GM18870 (cell line): ENCODE results near the gene RANGRF.

Source experiments
- ATAC-seq: cut with Tn5 transposase; IDR thresholded peaks from one replicate; pipeline ENCODE4 v1.9.1; 2021; ENCODE audit warnings: moderate library complexity; ENCODE audit not compliant: unreplicated experiment

The RANGRF gene

DNA sequence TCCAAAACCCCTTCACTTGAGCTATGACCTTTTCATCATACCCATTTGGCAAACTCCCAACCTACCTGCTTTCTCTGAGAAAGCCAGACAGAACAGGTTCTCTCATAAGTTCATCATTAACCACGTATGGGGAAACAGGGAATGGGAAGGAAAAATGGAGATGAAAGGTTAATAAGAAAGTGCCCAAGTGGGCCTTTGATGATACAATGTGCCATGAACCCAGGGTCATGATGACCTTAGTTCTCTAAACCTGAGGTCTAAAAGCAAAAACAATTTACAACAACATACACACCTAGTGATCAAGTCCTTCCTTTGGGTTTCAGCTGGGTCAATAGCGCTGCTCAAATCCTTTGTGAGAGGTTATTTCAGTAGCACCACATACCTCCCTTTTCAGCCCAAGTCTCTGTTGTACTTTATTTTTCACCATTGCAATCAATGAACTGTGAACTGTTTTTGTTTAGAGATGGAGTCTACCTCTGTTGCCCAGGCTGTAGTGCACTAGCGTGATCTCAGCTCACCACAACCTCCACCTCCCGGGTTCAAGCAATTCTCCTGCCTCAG lies 14.5 kb upstream of the RANGRF start:
- ATAC-seq, result no peak

DNA sequence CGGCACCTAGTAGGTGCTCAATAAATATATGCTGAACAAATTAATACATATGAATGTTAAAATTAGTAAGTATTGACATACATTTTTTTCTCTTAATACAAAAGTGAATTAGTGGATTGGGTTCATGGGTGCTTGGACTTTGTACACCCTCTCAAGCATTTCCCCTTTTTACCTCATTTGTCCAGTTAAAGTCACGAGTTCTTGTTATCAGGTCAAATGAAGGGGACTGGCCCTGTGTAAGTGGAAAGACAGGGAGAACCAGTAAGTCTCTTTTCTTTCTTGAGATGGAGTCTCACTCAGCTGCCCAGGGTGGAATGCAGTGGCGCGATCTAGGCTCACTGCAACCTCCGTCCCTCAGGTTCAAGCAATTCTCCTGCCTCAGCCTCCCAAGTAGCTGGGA lies 13.7 kb upstream of the RANGRF start:
- ATAC-seq, result no peak

DNA sequence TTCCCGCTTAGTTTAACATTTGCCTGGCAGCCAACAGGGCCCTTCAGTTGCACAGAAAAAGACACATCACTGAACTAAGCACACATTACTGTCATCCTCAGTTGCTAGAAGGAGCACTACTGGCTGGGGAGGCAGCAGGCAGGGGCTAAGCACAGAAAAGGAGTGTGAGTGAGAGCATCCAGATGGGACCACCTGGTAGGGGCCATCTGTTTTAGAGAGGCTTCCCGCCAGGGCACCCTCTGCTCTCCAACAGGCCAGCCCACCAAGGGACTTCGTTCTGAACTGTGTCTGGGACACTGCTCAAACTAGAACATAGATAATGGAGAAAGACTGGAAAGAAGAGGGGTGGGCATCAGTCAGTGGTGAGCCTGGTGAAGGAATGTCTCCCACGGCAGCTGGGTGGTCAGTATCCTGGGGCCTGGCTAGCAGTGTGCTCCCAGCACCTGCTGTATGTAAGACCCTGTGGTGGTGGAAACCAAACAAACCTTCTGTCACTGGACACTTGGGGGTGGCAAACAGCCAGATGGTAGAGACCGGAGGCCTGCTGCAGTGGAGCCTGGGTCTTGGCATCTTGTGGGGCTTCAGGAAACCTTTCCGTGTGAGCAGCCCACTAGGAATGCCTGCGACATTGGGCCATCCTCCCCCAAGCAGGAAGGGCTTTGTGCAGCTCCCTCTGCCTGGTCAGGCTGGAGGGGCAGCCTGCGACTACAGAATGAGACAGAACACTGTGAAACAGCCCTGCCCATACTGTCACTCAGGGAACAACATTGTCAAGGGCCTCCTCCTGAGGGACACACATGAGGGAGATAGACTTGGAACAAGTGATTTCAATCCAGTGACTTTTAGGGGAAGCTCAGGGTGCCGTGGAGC lies 12.8 kb upstream of the RANGRF start:
- ATAC-seq, result no peak

DNA sequence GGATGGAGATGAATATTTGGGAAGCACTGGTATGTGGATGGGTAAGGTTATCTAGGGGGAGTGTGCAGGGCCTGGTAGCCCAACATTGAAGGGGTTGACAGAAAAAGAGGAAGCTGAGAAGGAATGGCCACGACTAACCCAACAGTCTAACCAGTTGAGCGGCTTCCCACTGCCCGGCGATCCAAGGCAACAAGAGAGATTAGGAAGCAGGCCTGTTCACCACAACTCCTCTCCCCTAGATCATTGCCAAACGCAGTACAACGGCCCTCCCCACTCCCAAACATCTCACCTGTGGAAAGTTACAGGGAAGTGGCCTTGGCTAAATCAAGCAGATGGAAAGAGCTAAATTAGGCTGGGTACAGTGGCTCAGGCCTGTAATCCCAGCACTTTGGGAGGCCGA lies 11.2 kb upstream of the RANGRF start:
- no peak for ATAC-seq

DNA sequence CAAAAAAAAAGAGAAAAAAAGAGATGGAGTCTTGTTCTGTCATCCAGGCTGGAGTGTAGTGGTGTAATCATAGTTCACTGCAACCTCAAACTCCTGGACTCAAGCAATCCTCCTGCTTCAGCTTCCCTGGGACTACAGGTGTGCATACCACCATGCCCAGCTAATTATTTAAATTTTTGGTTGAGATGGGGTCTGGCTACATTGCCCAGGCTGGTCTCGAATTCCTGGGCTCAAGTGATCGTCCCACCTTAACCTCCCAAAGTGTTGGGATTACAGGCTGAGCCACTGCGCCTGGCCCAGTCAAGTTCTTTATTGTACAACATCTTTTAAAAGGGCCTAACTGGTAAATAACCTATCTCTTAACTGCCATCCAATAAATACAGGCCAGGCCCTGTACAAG lies 6.1 kb upstream of the RANGRF start:
- ATAC-seq, result no peak

DNA sequence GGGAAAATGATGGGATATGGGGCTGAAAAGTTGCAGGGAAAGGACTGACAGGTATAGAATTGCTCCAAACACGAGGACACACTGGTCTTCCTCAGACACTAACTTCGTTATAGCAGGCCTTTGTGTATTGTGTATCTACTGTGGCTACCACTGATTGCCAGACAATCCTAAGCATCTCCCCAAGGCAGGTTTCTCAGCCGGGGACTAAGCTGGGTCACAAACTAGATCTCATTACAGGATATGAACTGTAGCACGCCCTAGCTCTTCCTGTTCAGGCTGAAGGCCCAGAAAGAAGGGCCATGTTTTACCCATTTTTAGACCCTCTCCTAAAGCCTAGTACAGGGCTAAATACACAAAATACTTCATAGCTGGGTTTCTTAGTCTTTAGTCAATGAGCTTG lies 5.1 kb upstream of the RANGRF start:
- ATAC-seq, result no peak

DNA sequence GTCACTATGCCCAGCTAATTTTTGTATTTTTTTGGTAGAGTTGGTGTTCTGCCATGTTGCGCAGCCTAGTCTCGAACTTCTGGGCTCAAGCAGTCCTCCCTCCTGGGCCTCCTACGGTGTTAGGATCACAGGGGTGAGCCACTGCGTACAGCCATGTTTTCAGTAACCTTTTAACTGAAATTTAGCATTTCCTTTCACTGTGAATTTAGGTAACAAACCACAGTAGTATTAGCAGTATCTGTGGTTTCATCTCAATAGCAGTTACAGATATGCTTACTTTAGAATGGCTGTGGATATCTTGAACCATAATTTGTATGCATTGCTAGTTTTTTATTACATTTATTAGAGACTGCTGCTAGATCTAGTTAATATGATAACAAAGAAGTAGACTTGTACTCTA lies 4.3 kb upstream of the RANGRF start:
- ATAC-seq, result no peak

DNA sequence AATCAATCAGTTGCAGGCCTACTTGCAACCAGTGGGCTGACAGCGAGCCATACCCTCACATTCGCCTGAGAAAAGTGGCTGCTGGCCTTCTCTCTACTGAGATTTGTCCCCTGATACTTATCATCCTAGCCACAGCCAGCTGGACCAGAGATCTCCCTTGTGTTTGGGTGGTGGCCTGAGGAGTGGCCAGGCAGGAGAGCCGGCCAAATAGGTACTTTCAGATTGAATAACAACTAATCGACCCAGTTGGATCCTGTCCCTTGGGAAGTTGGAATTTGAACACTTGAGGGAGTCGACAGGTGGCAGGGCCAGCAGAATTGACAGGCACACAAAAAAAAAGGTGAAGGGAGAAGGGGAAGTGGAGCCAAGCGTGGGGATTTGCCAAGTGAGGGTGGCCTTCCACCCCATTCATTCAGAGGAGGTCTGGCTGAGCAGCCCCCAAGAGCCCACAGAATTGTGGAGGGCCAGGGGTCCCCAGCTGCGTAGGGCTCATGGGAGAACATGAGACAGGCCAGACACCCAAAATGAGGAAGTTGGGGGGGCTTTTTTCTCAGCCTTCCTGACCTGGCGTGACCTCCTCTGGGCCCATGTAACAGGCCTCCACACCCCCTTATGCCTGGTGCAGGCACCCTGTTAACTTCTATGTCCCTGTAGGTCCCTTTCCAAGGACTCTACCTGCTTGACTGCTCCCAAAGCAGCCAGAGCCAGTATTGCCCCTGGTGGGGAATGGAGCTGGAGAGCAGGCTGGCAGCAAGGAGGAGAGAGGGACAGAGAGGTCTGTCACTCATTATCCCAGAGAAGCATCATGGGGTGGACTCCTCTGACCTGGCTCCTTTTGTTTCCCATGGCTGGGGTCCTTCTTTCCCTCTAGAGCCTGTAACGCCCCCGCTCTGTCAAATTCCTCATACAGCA lies 2.9 kb upstream of the RANGRF start:
- ATAC-seq, result no peak

DNA sequence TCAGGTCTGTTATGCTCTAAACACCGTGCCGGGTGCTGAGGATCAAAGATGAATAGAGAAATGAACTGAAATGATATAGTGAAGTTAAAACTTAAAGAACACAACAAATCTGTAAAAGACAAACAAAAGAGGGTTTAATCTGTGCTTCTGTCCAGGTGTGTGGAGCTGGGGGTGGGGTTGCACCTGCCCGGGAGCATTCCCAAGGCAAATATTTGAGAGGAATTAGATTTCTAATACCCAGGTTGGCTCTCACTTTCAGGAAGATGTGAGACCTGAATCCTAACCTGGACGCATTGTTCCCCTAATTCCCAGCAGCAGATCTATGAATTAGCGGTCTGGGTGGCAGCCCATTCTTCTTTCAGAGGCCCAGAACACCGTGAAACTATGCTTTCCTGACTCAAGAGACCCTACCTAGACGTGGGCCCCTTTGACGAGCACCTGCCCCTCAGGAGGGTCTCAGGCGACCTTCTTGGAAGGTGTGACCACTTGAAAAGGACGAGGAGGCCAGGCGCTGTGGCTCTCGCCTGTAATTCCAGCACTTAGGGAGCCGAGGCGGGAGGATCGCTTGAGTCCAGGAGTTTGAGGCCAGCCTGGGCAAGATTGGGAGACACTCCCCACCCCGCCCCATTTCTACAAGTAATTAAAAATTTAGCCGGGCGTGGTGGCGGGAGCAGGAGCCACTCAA lies 677 bp upstream of the RANGRF start:
- ATAC-seq, result no peak

DNA sequence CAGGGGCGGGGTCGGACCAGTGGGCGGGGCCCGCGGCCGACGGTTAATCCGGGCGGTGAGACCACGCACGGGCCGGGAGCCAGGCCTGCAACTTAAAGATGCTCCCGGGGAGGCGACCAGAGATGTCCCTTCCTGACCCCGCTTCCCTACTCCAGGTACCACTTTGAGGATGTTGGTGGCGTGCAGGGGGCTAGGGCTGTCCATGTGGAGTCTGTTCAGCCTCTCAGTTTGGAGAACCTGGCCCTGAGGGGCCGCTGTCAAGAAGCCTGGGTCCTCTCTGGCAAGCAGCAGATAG lies 580 bp downstream of the RANGRF start:
- ATAC-seq, result no peak

DNA sequence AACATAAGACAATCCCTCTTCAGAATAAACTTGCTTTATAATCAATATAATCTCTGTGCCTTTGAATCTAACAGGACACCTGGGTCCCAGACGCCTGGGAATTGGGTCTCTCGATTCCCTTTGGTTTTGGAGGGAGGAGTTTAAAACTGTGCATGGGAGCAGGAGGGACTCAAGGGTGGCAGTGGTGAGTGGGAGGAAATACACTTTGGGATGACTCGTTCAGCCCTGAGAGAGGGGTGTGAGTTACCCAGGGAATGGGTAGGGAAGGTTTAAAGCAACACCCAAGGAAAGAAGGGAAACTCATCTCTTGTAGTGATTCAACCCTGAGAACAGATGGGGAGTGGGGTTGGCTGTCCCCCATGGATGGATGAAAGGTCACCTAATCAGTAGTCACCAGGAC lies 1.6 kb downstream of the RANGRF start:
- ATAC-seq, result no peak

DNA sequence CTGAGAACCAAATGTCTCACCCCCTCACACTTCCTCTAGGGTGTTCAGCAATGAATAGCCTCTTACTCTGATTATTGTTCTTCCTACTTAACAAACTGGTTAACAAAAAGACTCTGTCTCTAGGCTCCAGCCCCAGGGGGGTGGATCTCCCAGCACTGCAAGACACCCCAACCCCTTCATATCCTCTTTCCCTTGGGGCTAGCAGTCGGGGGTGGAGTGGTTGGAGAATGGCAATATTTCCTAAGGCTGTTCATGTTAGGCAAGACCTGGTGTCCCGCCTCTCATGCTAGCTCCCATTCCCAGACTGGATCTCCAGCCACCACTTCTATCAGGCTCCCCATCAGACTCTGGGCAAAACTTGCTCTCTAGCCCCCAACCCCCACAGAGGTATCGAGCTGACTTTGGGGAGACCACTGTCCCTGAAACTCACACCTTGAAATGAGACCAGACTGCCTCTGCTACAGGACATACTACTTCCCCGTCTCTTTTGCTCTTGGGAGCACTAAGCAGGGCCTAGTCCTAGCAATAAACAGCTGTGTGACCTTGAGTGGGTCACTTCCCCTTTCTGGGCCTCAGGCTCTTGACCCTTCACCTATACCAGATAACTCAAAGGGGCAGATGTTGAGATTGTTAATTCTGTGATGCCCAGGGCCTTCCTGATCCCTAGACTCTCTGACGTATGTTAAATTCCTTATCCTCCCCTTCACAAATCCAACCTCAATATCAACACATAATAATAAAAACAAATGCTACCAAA lies 4.3 kb downstream of the RANGRF start:
- ATAC-seq, result no peak

DNA sequence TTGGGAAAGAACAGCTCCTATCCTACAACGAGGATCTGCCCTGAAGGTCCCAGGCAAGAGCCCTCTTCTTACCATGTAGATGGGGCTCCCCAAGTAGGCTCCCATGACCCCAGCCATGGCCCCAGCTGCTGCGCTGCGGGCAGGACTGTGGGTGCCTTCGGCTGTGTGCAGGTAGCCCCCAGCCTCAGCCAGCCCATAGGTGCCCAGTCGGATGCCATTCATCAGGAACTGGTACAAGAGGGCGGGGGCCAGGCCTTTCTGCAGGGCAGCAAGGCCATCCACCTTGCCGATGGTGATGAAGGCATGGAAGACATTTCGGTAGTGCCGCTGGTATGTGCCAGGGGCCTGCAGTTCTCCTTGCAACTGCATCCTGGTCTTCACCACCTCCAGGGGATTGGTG lies 5.9 kb downstream of the RANGRF start:
- ATAC-seq, result no peak

DNA sequence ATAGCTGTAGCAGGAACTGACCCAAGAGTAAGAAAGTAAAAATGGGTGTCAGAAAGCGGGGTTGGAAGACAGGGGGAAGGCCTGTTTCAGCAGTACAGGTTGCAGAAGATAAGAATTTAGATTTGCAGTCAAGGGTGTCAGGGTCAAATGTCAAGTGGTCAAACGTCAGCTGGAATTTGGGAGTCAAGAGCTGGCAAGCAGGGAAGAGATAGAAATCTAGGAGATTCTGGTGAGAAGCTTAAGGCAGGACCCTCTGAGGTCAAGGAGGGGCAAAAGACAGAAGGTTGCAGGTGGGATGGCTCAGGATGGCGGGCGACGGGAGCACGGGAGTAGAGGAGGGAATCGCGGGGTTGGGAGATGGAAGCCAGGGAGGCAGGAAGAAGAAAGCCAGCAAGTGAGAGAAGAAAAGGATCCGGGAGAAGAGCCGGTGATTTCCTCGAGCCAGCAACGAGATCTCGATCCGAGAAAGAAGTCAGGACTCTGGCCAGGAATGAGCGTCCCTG lies 6.4 kb downstream of the RANGRF start:
- no peak for ATAC-seq

DNA sequence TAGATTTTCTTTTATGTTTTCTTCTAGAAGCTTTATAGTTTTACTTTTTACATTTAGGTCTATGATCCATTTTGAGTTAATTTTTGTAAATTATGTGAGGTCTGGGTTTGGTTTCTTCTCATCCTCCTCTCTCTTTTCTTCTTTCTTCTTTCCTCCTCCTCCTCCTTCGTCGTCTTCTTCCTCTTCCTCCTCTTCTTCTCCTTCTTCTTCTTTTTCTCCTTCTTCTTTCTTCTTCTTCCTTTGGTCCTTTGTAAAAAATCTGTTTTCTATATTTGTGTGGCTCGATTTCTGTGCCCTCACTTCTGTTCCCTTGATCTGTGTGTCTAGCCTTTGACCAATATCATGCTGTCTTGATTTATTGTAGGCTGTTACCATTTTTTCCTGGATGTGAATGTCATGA lies 11.8 kb downstream of the RANGRF start:
- ATAC-seq, result no peak

DNA sequence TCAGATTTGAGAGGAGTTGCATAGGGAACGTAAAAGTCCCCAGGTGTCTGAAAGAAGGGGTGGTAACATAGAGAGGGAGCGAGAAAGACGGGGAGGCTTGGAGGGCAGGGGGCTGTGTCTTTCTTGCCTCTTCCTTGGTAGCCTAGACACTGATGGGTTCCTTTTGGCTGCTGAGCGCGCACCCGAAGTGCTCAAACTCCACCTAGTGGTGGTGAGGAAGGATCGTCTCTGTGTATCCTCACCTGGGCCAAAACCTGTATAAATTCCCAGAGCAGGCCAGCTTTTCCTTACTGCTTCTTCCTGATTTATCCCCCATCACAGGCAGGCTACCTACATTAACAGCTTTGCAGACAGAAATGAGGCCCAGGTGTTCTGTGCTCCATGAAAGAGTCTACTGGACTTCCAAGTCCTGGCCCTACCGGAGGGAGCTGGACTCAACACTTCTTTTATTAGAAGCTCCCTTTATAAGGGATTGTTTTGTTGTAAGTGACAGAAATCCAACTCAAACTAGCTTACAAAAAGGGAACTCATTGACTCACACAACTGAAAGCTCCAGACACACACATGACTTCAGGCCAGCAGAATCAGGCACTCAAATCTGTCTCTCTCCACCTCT lies 12.3 kb downstream of the RANGRF start:
- ATAC-seq, result no peak

DNA sequence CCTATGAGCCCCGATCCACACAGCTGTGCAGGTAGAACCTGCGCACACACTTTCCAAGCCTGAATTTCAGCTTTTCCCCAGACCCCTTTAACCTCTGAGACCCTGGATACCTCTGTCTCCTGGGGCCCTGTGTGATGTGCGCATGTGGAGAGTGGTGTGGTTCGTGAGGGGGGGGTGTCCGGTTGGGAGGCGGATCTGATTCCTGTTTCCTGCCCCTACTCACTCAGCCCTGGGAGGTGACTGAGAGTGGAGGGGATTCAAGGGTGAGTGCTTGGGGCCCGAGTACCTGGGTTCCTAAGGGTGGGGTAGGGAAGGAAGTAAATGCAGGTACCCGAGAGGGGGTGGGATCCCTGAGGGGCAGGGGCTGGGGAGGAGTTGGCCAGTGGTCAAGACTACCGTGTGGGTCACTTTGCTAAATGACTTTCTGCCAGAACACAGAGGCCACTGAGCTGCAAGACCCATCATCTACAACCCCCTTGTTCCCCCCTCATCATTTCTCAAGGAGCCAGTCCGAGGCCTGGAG lies 22.2 kb downstream of the RANGRF start:
- no peak for ATAC-seq

DNA sequence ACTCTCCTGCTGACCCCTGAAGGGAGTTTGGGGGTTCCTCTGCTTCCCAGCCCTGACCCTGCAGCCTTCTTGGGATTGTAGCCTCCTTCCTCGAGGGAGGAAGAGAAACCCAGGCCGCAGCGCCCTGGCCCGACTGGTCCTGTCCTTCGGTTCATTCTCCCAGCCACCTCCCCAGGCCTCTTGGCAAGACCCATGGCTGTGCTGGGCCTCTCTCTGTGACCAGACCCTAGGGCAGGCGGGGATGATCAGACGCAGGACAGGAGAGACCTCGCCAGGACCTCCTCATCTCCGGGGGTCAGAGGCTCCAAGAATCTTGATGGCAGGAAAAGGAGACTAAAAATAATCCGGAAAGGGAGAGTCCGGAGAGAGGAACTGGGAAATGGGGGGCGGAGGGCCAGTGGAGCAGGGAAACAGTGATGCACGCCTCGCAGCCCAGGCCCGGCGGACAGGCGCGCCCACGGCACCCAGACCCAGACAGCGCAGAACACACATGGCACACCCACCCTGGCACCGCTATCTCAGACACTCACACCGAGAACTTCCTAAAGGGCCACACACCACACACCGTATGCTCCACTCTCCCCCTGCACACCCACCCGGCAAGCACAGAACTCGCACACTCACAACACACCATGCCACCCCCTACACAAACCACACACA lies 22.8 kb downstream of the RANGRF start:
- ATAC-seq, result no peak

DNA sequence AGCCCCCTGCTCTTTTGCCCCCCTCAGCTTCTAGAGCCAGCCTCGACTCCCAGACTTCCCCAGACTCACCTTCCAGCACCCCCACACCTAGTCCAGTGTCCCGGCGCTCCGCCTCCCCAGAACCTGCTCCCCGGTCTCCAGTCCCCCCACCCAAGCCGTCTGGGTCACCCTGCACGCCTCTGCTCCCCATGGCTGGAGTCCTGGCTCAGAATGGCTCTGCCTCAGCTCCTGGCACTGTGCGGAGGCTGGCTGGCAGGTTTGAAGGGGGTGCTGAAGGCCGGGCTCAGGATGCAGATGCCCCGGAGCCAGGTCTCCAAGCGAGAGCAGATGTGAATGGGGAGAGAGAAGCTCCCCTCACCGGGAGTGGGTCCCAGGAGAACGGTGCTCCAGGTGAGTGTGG lies 23.8 kb downstream of the RANGRF start:
- no peak for ATAC-seq
